NCI-H1694 (cell line): ENCODE data around the gene SEMA4D.
"Not testable (repeated sequence)": the region's sequence is repeated elsewhere in the genome, so short reads cannot be mapped to it uniquely, and the experiment has no call there.

Experiments
- DNase-seq: peaks from one replicate; lab custom pipeline; 2025; lab: John Stamatoyannopoulos, UW

The SEMA4D gene

DNA sequence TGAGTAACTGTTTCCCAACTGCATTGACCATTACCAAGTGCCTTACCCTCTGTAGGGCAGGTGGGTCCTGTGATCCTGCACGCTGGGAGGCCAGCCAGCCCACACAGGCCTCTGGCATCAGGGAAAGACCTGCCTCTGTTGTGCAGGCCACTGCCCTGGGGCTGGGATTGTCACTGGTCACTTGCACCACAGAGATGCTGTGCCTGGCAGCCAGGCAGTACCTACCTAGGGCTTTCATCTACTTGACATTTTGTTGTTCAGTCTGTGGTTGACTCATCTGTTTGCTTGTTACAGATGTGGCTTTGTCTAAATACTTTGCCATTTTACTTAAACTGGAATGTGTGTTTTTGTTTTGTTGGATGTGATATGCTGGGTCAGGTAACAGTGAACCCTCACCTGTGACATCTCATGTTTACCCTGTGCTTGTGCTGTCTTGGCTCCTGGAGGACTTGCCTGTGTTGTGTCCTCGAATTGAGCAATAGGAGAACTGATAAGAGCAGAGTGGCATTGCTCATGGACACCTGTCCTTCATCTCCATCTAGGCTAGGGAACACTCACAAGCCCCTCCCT, 146.8 kb downstream of the SEMA4D start:
- no peak for DNase-seq

DNA sequence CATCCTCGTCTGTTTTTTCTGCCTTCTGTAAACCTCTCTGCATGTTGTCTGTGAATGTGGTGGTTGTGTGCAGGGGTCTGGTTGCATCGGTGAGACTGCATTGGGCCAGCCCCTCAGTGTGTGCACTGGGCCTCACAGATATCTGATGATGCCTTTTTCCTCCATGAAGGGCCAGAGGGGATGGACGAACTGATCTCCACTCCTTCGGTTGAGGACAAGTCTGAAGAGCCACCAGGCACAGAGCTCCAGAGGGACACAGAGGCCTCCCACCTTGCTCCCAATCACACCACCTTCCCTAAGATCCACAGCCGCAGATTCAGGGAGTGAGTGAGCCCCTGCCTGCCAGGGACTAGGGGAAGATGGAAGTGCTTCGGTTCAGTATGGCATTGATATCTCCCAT, 148.3 kb downstream of the SEMA4D start:
- DNase-seq, result no peak

DNA sequence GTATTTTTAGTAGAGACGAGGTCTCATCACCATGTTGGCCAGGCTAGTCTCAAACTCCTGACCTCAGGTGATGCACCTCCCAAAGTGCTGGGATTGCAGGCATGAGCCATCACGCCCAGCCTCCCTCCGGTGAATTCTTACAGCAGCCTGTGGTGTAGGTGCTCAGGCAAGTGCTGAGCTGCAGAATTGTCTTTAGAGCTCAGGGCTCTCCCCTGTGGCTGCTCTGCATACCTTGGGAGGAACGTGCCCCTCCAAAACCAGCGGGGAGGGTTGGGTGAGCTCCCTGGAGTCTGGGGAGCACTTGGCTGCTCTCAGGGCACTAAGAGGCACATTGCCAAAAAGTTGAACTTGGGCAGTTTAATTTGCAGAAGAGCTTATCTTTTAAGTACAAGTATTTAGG, 150.3 kb downstream of the SEMA4D start:
- DNase-seq, result no peak

DNA sequence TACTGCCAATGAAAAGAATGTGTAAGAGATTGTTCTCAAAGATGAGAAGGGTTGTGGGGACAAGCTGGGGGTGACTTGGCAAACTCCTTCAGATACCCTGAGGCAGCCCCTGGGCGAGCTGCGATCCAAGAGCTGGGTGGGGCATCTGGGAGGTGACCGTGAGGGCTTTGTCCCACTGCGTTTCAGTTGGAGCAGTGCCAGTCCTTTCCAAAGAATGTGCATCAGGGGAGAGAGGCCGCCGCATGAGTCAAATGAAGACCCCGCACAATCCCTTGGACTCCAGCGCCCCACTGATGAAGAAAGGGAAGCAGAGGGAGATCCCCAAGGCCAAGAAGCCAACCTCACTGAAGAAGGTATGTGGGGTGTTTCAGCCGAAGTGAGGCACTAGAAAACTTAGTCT, 151.2 kb downstream of the SEMA4D start:
- DNase-seq, result no peak

DNA sequence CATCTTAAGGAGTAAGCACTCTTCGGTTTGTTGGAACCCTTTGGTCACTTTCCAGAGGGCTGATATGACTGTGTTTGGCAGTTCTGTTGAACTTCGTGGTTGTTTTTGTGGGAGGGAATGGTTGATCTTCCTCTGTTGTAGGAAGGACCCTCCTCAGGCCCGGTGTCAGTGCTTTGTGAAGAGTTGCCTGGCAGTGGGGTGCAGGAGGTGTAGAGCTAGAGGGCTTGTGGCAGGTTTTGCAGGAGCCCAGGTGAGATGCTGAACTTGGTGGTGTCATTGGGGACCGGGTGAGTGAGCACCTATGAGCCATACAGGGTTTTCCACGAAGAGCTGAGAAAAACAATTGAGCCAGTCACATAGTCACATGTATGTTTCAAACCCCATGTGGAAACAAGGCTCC, 152.4 kb downstream of the SEMA4D start:
- DNase-seq, result no peak

DNA sequence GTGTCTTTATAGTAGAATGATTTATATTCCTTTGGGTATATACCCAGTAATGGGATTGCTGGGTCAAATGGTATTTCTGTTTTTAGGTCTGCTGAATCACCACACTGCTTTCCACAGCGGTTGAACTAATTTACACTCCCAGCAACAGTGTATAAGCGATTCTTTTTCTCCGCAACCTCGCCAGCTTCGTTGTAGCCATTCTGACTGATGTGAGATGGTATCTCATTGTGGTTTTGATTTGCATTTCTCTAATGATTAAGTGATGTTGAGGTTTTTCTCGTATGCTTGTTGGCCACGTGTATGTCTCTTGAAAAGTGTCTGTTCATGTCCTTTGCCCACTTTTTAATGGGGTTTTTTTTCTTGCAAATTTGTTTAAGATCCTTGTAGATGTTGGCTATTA, 154.1 kb downstream of the SEMA4D start:
- not testable (repeated sequence) for DNase-seq

DNA sequence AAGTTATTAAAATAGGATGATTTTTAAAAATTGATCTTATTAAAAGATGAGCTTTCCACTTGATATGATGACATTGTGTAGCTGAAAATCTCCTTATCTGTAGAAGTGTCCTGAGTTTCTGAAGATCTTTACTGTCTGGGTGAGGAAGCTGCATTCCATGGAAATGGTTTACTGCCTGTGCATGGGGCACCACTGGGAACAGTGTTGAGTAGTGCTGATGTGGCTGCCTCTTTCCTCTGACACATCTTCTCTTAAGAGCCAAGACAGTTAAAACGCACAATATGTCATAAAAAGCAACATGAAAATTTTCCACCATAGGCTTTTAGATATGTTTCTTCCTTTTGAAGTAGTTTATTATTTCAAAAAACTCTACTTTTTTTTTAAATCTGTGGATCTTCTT, 155.0 kb downstream of the SEMA4D start:
- DNase-seq, result no peak

DNA sequence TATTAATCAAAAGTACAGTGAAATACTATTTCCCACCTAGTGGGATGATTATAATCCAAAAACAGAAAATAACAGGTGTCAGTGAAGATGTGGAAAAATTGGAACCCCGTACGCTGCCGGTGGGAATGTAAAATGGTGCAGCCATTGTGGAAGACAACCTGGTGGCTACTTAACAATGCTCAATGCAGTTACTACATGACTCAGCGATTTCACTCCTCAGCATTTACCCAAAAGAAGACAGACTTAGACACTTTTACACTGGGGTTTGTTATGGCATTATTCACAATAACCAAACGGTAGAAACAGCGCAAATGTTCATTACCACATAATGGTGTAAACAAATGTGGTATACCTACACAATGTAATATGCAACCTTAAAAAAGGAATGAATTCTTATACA, 155.7 kb downstream of the SEMA4D start:
- no peak for DNase-seq

DNA sequence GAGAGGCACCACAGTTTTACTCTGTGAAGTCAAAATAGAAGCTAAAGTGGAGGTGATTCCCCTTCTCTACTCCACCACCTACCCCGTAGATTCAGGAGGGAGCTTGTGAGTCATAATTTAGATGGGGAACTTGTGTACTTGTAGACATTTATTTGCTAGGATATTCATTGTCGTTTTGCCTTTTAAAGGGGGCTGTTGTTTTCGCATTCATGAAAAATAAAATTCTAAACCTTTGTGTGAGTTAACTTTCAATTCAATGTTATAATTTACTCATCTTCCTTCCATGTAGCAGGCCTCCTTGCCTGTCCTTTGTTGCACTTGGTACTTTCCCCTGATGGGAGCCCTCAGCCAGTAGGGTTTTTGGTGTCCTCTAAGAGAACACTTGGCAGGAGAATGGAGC, 157.6 kb downstream of the SEMA4D start:
- no peak for DNase-seq

DNA sequence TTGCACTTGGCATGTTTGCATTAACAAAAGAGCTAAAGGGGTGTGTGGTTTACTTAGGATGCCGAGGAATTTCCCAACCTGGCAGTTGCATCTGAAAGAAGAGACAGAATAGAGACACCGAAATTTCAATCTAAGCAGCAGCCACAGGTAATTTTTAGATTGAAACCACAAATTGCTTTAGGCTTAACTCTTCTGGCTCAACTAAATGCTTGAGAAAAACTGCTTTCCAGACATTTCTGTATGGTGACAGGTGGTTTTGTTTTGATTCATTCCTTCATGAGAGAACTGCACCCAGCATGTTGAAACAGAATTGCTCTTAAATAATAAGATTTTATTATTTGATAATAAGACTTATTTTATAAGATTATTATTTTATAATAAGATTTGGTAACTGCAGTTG, 158.1 kb downstream of the SEMA4D start:
- DNase-seq, result no peak

DNA sequence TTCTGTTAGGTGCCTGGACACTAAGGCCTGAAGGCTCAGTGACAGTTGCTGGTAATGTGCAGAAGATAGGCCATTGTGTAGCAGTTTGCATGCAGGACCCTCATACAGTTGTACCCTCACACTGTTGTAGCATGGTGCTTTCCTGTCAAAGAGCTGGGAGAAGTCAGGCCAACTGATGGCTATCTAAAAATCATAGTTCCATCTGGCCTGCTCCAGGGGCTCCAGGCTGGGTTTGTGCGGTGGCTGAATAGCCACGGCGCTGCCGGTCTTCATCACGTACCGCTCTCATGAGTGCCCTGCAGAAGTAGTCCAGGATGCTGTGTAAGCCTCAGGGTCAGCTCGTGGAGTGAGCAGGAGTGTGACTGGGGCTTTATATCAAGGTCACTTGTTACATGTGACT, 167.4 kb downstream of the SEMA4D start:
- no peak for DNase-seq

DNA sequence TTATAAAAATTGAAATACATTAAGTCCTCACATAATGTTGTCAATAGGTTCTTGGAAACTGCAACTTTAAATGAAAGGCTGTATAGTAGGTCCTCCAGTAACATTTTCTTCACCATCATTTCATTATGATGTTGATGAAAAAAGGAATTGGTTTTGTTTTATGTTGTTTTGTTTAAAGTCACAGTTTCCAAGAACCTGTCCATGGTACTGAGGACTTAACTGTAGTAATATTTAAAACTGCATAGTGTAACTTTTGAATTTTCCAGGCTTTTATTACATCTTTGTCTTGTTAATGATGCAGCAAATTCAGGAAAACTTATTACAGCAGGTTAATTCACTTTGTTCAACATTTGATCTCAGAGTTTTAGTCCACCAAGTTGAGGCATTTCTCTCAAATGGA, 168.0 kb downstream of the SEMA4D start:
- DNase-seq, result no peak

DNA sequence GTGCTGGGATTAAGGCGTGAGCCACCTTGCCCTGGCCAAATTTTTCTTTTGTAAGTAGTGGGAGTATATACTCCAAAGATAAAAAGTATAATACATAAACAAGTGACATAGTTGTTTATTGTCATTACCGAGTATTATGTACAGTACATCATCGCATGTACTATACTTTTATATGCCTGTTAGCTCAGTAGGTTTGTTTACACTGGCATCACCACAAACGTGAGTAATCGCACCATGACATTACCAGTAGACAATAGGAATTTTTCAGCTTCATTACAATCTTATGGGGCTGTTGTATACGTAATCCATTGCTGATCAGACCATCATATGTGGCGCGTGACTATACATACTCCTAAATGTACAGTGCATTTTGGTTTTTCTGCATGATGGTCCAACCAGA, 169.8 kb downstream of the SEMA4D start:
- no peak for DNase-seq

DNA sequence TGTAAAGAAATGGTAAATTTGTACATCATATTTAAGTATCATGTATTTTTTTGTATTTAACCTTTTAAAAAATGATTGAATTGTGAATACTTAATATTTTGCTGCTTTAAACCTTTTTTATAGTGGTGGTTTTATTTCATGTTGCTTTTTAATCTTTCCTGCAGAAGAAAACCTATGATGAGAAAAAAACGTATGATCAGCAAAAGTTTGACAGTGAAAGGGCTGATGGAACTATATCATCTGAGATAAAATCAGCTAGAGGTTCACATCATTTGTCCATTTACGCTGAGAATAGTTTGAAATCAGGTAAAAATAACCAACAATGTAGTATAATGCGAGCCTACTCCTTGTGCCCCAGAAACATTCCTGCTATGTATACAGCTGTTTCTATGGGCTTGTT, 172.2 kb downstream of the SEMA4D start:
- no peak for DNase-seq

DNA sequence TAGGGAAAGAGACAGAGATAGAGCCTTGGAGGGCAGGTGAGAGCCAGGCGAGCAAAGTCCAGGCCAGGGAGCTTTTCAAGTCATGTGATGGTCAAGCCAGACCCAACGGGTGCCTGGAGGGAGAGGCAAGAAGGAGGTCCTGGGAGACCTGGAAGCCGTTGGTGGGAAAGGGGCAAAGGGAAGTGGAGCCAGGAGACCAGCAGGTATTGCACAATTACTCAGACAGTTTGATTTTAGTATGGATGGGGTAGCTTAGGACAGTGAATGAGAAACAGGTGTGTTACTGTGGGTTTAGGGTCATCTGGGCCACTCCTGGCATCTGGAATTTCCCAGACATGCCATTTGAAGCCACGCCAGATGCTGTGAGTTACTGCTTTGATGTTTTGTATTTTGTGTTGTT, 174.5 kb downstream of the SEMA4D start:
- no peak for DNase-seq

DNA sequence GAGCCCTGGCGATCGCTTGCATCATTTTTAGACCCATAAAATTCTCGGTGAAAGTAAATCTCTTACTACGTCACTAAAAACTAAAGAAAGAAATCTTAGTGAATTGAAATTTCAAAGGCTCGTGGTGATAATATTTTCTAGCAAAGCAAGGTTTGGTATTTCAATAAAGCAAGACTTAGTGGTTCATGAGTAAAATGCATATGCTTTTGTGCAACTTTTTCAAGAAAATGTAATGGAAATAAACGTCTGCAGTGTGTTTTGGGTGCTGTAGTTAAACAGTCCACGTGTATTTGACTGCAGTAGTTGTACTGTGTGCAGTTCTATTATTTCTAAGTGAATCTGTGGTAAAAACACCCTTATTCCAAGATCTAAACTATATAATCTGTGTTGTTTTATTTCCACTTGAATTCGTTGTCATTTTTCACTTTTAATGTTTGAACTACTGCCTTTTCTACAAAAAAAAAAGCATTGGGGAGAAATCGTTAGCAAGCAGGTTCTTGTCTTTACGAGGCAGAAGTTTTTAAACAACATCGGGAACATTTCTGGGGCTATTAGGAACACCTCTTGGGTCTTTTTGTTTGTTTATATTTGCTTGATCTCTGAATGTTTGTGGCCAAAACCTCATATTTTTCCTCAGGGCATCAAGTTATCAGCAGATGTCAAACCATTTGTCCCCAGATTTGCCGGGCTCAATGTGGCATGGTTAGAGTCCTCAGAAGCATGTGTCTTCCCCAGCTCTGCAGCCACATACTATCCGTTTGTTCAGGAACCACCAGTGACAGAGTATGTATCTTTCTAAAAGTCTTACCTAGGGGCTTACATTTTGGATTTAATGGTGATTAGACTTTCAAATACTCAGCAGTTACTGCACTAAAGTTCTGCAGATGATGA, 178.7 kb downstream of the SEMA4D start:
- no peak for DNase-seq

DNA sequence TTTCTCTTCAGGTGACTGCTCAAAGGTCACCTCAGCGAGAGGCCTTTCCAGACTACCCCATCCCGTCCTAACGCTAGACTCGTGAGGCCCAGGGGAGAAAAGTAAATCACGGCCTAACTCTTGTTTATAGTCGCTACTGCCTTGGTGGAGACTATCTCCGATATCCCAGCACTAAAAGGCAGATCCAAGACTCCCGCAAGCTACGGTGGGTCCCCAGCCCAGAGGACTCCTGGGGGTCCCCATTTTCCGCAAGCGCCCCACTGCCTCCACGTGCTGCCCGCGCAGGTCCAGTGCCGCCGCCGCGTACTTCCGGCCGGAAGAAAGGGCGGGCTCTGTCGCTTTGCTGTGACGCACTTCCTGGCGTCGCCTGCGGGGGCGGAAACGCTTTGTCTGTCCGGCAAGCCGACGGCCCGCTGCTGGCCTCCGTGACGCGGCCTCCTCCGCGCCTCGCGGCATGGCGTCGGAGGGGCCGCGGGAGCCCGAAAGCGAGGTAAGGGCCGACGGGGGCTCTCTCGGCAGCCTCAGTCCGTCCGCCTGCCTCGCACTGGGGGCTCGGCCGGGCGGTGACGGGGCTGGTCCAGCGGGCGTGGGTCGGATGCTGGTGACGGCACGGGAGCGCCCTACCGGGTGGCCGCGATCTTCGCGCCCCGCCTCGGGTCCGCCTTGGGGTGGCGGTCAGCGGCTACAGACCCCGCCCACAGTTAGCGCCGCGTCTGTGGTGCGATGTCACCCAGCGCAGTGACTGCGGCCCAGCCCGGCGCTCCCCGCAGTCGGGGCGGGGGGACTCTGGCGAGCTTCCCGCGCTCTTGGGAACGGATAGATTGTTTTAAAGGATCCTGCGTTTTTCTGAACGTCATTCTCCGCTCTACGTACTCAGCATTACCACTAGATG, 179.5 kb downstream of the SEMA4D start, which contains the start of gene SECISBP2:
Gene SECISBP2, plus strand, starts transcription at position 378 of the 892 bp plus-strand sequence. Its CDS starts 77 bp downstream, at position 455.
- DNase-seq, result peak; percentile 91

DNA sequence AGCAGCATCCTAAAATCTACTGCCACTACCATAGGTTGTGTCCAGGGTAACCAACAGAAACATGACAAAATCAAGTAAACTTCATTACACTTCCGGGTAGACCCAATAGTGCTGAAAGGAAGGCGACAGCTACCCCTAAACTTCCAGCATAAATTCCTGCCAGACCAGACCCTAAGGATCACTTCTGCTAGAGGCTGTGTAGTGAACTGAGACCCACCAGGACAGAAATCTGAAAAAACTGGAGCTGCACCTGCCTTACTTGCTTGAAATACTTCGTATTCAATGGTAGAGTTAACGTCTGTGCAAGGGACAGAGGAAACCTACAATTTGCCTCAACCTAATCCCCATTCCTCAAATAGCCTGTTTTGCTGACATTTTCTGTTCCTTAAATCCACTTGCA, 180.6 kb downstream of the SEMA4D start:
- DNase-seq, result no peak

DNA sequence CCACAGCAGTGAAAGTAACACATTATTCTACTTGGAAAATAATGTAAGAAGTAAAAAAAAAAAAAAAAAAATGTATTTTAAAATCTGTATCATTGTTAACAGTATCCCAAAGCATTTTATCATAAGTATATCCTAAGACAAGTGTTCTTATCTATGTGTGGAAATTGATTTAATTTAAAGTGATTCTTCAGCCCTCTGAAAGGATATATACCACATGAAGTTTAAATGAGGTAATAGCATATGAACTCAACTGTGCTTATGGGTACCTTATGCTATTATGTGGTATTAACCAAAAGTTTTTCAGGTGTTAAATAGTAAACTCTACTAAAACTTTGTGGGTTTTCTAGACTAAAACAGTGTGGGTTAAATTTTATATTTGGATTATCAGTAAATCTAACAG, 182.4 kb downstream of the SEMA4D start:
- no peak for DNase-seq

DNA sequence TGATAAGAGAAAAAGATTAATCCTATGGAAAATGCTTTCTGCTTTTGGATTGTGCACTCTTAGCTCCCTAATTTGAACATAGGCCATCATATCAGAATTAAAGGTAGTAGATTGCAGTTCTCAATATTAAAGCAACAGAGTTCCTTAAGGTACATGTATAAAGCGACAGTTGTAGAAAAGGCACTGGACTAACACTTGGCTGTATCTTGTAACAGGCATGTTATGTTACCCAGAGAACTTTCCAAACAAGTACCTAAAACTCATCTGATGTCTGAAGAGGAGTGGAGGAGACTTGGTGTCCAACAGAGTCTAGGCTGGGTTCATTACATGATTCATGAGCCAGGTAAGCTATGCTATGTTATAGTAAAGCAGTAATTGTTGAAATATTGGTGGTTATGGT, 183.0 kb downstream of the SEMA4D start:
- no peak for DNase-seq

DNA sequence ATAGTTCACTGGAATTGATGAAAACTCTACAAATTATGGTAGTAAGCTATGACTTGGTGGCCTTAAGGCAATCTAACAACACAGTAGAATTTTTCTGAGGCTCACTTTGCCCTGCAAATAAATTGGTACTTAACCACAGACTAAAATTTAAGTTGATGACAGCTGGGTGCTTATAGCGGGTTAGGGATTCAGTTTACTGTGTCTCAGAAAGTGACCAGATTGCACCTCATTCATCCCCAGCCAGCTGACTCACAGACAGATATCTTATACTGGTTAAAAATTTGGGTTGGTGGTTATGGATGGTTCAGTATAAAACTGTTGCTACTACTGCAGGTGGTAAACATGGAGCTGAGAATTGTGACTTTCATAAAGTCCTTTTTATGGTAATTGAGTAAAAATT, 184.1 kb downstream of the SEMA4D start:
- no peak for DNase-seq

DNA sequence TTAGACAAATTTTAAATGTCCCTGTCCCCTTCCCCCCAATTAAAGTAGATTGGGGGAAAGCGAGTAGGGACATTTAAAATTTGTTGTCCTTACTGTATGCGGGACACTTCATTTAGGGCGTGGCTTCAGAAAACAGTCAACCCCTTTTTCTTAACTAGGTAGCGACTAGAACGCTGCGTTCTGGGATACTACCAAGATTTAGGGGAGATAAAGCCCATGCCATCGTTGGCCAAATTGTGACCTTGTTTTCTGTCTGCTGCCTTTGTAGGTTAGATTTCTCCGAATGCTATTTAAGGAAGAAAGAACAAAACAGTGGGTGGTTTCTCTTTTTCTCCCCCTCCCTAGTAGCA, 185.7 kb downstream of the SEMA4D start:
- DNase-seq, result no peak
